GM21367 (cell line): ENCODE data around the gene FAM118B.
A peak's percentile ranks its signal among the peaks of the same experiment; 100 is the strongest.
"Not testable (repeated sequence)": the region's sequence is repeated elsewhere in the genome, so short reads cannot be mapped to it uniquely, and the experiment has no call there.

ENCODE experiments used
- ATAC-seq: cut with Tn5 transposase; IDR thresholded peaks from one replicate; pipeline ENCODE4 v1.9.1; 2021; ENCODE audit not compliant: unreplicated experiment

FAM118B gene

DNA sequence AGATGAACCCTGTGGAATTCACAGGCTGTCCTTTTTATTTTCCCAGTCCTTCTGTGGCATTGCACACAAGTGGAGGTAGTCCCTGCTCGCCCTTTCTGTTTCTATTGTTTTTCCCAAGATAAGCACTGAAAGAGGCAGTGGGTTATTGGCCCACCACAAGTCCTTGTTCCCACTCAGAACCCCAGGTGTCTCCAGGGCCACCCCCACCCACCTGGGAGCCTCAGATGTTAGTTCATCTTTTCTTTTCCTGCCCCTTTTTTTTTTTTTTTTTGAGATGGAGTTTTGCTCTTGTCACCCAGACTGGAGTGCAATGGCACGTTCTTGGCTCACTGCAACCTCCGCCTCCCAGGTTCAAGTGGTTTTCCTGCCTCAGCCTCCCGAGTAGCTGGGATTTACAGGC, 97.2 kb downstream of the FAM118B start:
- ATAC-seq: not testable (repeated sequence)

- no peak for ATAC-seq
Observed at GRCh38 chr11:126310200-126310991, 98.8 kb downstream of the FAM118B start.

GRCh38 chr11:126310992-126311310, 99.4 kb downstream of the FAM118B start:
- ATAC-seq: no peak

GRCh38 chr11:126311401-126312291, 100.1 kb downstream of the FAM118B start:
- peak; percentile 74 for ATAC-seq
